Omental fat pad (tissue), 4 donors: Measurements from ENCODE around the gene CEBPG. TPM values are rescaled to one million over a fixed set of nuclear protein-coding genes. Genes with fewer than 3 reads are reported as not detected.
A peak's percentile ranks its signal among the peaks of the same experiment; 100 is the strongest.

ENCODE experiments used
- ATAC-seq: fragments of 150-250 bp; one replicate; pipeline ENCODE4 v1.9.1; 2016; ENCODE audit warnings: mild to moderate bottlenecking, moderate library complexity; ENCODE audit not compliant: low FRiP score
- DNase-seq: peaks from one replicate; pipeline ENCODE4 v3.0.0-alpha.2; 2019; ENCODE audit warnings: low spot score
- total RNA-seq, 4 donors: library from RNA; depleted of rRNA; stranded (reverse); fragments of >200 nt; gene quantifications; one replicate each; pipeline ENCODE4 v1.1.0, GENCODE V29; 2016
- TF ChIP-seq, protein P1 (sequence below), 3 donors: fragments of 450-650 bp; IDR thresholded peaks; one replicate each; pipeline ENCODE4 v1.5.1; 2016 to 2017; ENCODE audit warnings: antibody characterized with exemption in 3 of 3, mild to moderate bottlenecking in 3 of 3, moderate library complexity in 2 of 3

Gene CEBPG
- total RNA-seq, 4 donors from 2014 or later: 19.4 to 41.1 (median 30.0) TPM

DNA sequence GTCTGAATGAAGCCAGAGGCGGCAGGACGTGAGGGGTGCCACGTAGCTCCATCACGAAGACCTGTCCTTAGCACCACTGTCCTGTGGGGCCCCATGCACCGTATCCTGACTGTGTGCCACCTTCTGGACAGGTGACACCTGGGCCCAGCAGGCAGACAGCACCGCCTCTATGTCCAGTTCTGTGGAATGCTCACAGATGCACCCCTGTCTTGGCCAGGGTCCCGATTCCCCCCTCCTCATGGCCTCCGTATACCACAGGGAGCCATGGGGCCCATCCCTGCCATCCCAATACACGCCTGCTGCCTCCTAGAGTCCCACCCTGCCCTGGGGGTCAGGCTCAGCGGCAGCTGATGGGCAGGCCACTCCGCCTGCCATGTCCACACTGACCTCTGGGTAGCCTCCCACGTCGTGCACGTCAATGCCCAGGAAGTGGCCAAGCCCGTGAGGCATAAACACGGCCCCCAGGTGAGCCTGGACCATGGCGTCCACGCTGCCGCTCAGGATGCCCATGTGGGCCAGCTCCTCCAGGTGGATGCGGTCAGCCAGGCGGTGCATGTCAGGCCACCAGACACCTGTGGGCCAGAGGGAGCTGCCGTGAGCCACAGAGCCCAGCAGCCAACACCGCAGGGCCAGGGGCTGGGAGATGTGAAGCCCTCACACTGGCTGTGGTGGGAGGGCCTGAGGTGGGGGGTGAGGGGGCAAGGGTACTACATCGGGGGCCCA, 17.6 kb downstream of the CEBPG start:
- DNase-seq (no peak), ATAC-seq (no peak)
- TF ChIP-seq, protein P1, sequence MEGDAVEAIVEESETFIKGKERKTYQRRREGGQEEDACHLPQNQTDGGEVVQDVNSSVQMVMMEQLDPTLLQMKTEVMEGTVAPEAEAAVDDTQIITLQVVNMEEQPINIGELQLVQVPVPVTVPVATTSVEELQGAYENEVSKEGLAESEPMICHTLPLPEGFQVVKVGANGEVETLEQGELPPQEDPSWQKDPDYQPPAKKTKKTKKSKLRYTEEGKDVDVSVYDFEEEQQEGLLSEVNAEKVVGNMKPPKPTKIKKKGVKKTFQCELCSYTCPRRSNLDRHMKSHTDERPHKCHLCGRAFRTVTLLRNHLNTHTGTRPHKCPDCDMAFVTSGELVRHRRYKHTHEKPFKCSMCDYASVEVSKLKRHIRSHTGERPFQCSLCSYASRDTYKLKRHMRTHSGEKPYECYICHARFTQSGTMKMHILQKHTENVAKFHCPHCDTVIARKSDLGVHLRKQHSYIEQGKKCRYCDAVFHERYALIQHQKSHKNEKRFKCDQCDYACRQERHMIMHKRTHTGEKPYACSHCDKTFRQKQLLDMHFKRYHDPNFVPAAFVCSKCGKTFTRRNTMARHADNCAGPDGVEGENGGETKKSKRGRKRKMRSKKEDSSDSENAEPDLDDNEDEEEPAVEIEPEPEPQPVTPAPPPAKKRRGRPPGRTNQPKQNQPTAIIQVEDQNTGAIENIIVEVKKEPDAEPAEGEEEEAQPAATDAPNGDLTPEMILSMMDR (IDR thresholded peaks at IDR 0.05): no peak

DNA sequence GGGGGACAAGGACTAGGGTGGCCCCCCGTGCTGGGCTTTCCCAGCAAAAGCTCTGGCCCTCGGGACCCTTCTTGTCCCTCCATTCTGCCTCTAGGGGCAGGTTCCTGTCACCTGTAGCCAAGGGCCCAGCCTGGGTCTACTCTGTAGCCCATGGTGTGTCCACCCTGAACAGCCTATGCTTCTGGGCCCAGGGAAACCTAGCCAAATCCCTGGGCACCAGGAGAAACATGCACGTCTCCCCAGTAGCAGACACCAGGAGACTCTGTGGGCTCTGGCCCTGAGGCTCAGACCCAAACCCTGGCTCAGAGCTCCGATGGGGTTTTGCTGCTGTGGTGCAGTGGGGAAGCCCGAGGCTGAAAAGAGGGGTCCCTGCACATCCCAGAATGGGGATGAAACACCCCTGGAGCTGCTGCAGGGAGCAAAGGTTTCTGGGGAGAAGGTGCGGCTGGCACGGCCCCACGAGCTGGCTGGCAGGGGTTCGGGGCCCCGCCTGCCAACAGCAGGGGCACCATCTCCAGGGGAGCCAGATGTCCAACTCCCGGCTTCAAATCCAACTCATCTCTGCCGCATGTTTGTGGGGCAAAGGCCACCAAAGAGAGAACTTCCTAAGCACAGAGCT, 18.2 kb downstream of the CEBPG start:
- TF ChIP-seq, protein P1 (IDR thresholded peaks at IDR 0.05): no peak
- ATAC-seq (no peak), DNase-seq (no peak)

DNA sequence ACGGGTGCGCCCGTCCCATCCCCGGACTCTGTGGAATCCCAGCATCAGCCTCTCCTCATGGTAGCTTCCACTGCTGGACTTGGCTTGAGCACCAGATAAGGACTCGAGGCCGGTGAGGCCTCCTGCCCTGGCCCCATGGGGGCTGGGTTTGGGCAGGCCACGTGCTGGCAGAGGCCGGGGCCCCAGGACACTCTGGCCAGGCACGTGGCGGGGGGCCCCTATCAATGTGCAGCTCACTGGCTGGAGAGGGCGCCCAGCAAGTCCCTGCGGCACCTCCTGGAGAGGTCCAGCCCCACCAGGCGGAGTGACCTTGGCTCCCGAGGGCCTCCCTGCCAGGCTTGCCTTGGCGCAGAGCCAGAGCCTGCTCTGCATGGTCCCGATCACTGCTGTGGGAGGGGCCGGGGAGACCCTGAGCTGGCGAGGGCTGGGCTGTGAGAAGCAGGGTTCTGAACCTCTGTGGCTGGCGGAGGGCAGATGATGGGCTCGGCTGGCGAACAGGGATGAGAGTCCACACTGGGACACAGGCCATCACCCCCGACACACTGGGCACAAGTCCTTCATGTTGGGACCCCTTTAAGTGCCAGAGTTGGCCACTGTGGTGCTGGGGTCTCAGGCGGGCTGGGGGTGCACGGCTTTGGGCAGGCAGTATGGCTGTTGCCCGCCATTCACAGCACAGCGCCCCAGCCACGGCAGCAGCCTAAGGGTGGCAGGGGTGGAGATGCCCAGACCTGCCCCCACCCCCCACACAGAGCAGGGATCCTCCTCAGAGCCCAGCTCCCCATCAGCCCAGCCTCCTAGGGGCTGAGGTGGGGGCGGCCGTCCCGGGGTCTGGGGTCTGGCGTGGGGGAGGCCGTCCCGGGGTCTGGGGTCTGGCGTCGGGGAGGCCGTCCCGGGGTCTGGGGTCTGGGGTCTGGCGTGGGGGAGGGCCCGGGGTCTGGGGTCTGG, 19.1 kb downstream of the CEBPG start:
- DNase-seq (no peak), ATAC-seq (no peak)
- TF ChIP-seq, protein P1 (IDR thresholded peaks at IDR 0.05): no peak

DNA sequence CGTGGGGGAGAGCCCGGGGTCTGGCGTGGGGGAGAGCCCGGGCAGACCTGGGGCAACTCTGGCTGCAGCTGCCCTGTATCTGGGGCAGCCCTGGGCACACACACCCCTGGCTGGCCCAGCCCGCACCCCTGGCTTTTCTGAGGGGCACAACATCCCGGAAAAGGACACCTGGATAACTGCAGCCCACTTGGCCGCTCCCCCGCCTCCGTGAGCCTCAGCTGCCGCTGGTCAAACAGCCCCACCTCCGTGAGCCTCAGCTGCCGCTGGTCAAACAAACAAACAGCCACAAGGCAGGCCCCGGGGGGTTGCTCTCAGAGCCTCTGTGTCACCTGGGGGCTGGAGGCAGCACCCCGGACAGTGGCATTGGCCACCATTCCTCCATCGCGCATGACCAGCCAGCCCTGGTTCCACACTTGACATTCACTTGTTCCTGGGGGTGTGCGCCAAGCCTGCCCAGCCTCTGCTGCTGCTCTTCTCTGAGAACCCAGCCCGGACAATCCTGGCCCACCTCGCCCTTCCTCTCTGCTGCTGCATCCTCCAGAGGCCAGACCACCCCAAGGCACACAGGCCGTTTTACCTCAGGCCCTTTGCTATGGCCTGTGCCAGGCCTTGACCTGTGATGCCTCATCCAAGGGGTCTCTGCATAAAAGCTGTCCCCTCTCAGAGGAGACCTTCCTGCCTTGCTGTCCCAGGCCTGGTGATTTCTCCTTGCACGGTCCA, 19.9 kb downstream of the CEBPG start:
- DNase-seq (no peak), ATAC-seq (no peak)
- TF ChIP-seq, protein P1 (IDR thresholded peaks at IDR 0.05): no peak

DNA sequence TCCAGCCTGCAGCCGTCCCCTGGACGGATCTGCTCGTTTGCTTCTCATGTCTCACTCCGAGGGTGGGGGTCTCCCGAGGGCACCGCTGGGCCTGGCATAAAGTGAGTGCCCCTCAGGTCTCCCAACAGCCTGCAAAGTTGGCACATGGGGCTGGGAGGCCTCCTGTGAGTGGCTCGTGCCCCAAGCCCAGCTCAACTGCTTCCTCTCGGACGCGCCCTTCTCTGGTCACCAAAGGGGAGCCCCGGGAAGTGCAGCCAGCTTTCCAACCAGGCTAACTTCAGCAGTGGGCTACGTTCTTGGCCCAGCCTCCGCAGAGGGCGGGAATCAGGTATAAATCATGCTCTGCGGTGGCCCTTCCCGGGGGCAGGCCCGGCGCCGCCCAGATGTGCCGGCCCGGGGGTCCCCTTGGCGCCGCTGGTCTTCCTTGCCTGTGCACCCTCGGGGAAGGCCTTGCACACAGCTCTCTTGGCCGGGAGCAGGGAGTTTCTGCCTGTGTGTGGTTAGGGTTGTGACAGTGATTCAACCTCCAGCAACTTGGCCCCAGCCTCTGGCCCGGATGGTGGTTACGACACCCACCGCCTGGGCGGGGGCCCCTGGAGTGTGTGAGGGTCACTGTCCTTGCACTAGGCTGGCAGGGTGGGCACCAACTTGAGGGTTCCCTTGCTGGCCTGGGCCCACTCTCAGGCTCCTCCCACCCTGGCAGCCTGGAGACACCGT, 20.7 kb downstream of the CEBPG start:
- peak; percentile 48 for DNase-seq

More for the DNA sequence above, 20.7 kb downstream of the CEBPG start:
- TF ChIP-seq, protein P1 (IDR thresholded peaks at IDR 0.05): no peak
- ATAC-seq: no peak
